Neural progenitor cell (in vitro differentiated cells): ENCODE results near the gene HRG. TPM values are rescaled to one million over a fixed set of nuclear protein-coding genes. Genes with fewer than 3 reads are reported as not detected.

ENCODE experiments used
- DNase-seq: peaks from one replicate; pipeline ENCODE4 v3.0.0-alpha.2; 2016; ENCODE audit warnings: low spot score
- H2AFZ ChIP-seq: fragments of 200-600 bp; sonication (generic); replicated peaks from 2 replicates; pipeline ENCODE4 v1.6.1; 2016; ENCODE audit warnings: antibody characterized with exemption
- H3F3A ChIP-seq: fragments of 200-600 bp; sonication (generic); 2 replicates; pipeline ENCODE4 v1.6.1; 2016; ENCODE audit warnings: antibody characterized with exemption, low read depth
- H3K27ac ChIP-seq: fragments of 200-600 bp; sonication (generic); 2 replicates; pipeline ENCODE4 v1.5.1; 2016; ENCODE audit warnings: mild to moderate bottlenecking
- H3K27me3 ChIP-seq: fragments of 200-600 bp; sonication (generic); 2 replicates; pipeline ENCODE4 v1.6.1; 2016; ENCODE audit warnings: mild to moderate bottlenecking, moderate library complexity
- H3K36me3 ChIP-seq: fragments of 200-600 bp; sonication (generic); 2 replicates; pipeline ENCODE4 v1.5.1; 2016
- H3K4me1 ChIP-seq: fragments of 200-600 bp; sonication (generic); 2 replicates; pipeline ENCODE4 v1.6.1; 2016; ENCODE audit warnings: mixed run types
- H3K4me2 ChIP-seq: fragments of 200-600 bp; sonication (generic); 2 replicates; pipeline ENCODE4 v1.6.1; 2016
- H3K4me3 ChIP-seq: fragments of 200-600 bp; sonication (generic); 2 replicates; pipeline ENCODE4 v1.5.1; 2016
- H3K79me2 ChIP-seq: fragments of 200-600 bp; sonication (generic); 2 replicates; pipeline ENCODE4 v1.6.1; 2016; ENCODE audit warnings: low read depth
- H3K9ac ChIP-seq: fragments of 200-600 bp; sonication (generic); 2 replicates; pipeline ENCODE4 v1.6.1; 2016
- H3K9me3 ChIP-seq: fragments of 200-600 bp; sonication (generic); 2 replicates; pipeline ENCODE4 v1.5.1; 2016; ENCODE audit warnings: low read depth
- H4K20me1 ChIP-seq: fragments of 200-600 bp; sonication (generic); 2 replicates; pipeline ENCODE4 v1.6.1; 2016; ENCODE audit warnings: low read depth
- H3K27ac Mint-ChIP-seq: 3 replicates; pipeline ENCODE4 v1.8.0; 2021; ENCODE audit warnings: mixed read lengths
- H3K27me3 Mint-ChIP-seq: 2 replicates; pipeline ENCODE4 v1.8.0; 2022; ENCODE audit warnings: low read depth, mild to moderate bottlenecking, inconsistent platforms, moderate library complexity, mixed read lengths; ENCODE audit not compliant: insufficient read depth
- H3K36me3 Mint-ChIP-seq: 3 replicates; pipeline ENCODE4 v1.8.0; 2021; ENCODE audit warnings: mixed read lengths
- H3K4me1 Mint-ChIP-seq: 3 replicates; pipeline ENCODE4 v1.8.0; 2021; ENCODE audit warnings: mixed read lengths
- H3K4me3 Mint-ChIP-seq: 3 replicates; pipeline ENCODE4 v1.8.0; 2021; ENCODE audit warnings: mild to moderate bottlenecking, moderate library complexity, mixed read lengths
- H3K9me3 Mint-ChIP-seq: 3 replicates; pipeline ENCODE4 v1.8.0; 2020; ENCODE audit warnings: mixed read lengths
- CTCF ChIP-seq: fragments of 200-600 bp; sonication (generic); IDR thresholded peaks from 2 replicates; pipeline ENCODE4 v1.5.1; 2017; ENCODE audit warnings: antibody characterized with exemption, mild to moderate bottlenecking
- EZH2 ChIP-seq: fragments of 200-600 bp; sonication (generic); IDR thresholded peaks from 2 replicates; pipeline ENCODE4 v1.6.1; 2017; ENCODE audit warnings: antibody characterized with exemption, mild to moderate bottlenecking, moderate library complexity
- EZH2phosphoT487 ChIP-seq: fragments of 200-600 bp; sonication (generic); IDR thresholded peaks from 2 replicates; pipeline ENCODE4 v1.6.1; 2017; ENCODE audit warnings: antibody characterized with exemption
- total RNA-seq: library from RNA; depleted of rRNA; stranded (reverse); fragments of >200 nt; gene quantifications from 2 replicates; pipeline ENCODE4 v1.2.3, GENCODE V29; 2015; ENCODE audit warnings: low replicate concordance

HRG gene
- total RNA-seq, 1 donor from 2014 or later = not detected

GRCh38 chr3:186717039-186717457 is 51.2 kb downstream of the HRG start, which contains the start of gene KNG1:
Gene KNG1, plus strand, starts transcription at chr3:186717359. Its CDS starts 184 bp downstream, at chr3:186717543.
- H4K20me1 ChIP-seq = no peaks in the 10 kb centered on the region

GRCh38 chr3:186719945-186720739 is 54.3 kb downstream of the HRG start:
- no peak overlapping the region for H2AFZ ChIP-seq
- Mint-ChIP-seq H3K4me1 (peaks cover 10% of the 10 kb centered on the region), H3K4me3 (no peak overlapping the region), H3K36me3 (no peaks in the 10 kb centered on the region), H3K27ac (no peak overlapping the region), H3K9me3 (no peaks in the 10 kb centered on the region), H3K27me3 (peaks cover 3% of the 10 kb centered on the region)
- no peak overlapping the region for H3K9ac ChIP-seq
- H3K27ac ChIP-seq = no peak overlapping the region
- DNase-seq = no peak
- H3K79me2 ChIP-seq = no peaks in the 10 kb centered on the region
- no peaks in the 10 kb centered on the region for H3K27me3 ChIP-seq
- no peak for TF ChIP-seq EZH2phosphoT487
- no peak for TF ChIP-seq EZH2
- no peak for TF ChIP-seq CTCF
- no peaks in the 10 kb centered on the region for H3K36me3 ChIP-seq
- no peaks in the 10 kb centered on the region for H3K9me3 ChIP-seq
- H4K20me1 ChIP-seq = no peaks in the 10 kb centered on the region
- H3F3A ChIP-seq = no peaks in the 10 kb centered on the region
- no peaks in the 10 kb centered on the region for H3K4me1 ChIP-seq
- H3K4me2 ChIP-seq = no peak overlapping the region
- no peak overlapping the region for H3K4me3 ChIP-seq

More at GRCh38 chr3:186717039-186717457, 51.2 kb downstream of the HRG start, which contains the start of gene KNG1:
- no peak within 1 kb of the TSS for H3K4me2 ChIP-seq
- H3K36me3 ChIP-seq = no peaks in the 10 kb centered on the region
- no peak within 1 kb of the TSS for H3K9ac ChIP-seq
- no peak within 1 kb of the TSS for H3K27ac ChIP-seq
- no peak within 1 kb of the TSS for H3K4me3 Mint-ChIP-seq
- no peak for DNase-seq
- no peaks in the 10 kb centered on the region for H3K27me3 ChIP-seq
- no peaks in the 10 kb centered on the region for H3K9me3 Mint-ChIP-seq
- H3K4me3 ChIP-seq = no peak within 1 kb of the TSS
- no peak for TF ChIP-seq CTCF
- no peak for TF ChIP-seq EZH2phosphoT487
- TF ChIP-seq EZH2 = no peak
- H3F3A ChIP-seq = no peaks in the 10 kb centered on the region
- peaks cover 3% of the 10 kb centered on the region for H3K27me3 Mint-ChIP-seq
- H3K9me3 ChIP-seq = no peaks in the 10 kb centered on the region
- no peak within 1 kb of the TSS for H2AFZ ChIP-seq
- H3K36me3 Mint-ChIP-seq = no peaks in the 10 kb centered on the region
- H3K4me1 ChIP-seq = no peaks in the 10 kb centered on the region
- H3K27ac Mint-ChIP-seq = no peak within 1 kb of the TSS
- H3K79me2 ChIP-seq = no peaks in the 10 kb centered on the region
- H3K4me1 Mint-ChIP-seq = peaks cover 2% of the 10 kb centered on the region

- no peak overlapping the region for H3K27ac ChIP-seq
- H3K27ac Mint-ChIP-seq = no peak overlapping the region
- peak; percentile 16 for DNase-seq
- no peak overlapping the region for H3K9ac ChIP-seq
- H4K20me1 ChIP-seq = no peaks in the 10 kb centered on the region
- H3K27me3 ChIP-seq = no peaks in the 10 kb centered on the region
- H3K27me3 Mint-ChIP-seq = peaks cover 3% of the 10 kb centered on the region
- H3K36me3 Mint-ChIP-seq = no peaks in the 10 kb centered on the region
- no peaks in the 10 kb centered on the region for H3K9me3 ChIP-seq
- no peaks in the 10 kb centered on the region for H3K9me3 Mint-ChIP-seq
- TF ChIP-seq CTCF = no peak
- peaks cover 11% of the 10 kb centered on the region for H3K4me1 Mint-ChIP-seq
- no peaks in the 10 kb centered on the region for H3K79me2 ChIP-seq
- no peak overlapping the region for H3K4me3 Mint-ChIP-seq
- H3K36me3 ChIP-seq = no peaks in the 10 kb centered on the region
- no peaks in the 10 kb centered on the region for H3K4me1 ChIP-seq
- H3K4me3 ChIP-seq = no peak overlapping the region
- peak overlapping the region; percentile 47 for H2AFZ ChIP-seq
- no peak overlapping the region for H3K4me2 ChIP-seq
- no peaks in the 10 kb centered on the region for H3F3A ChIP-seq
Measured at GRCh38 chr3:186722457-186722856, 56.6 kb downstream of the HRG start.
